NCI-H748 (cell line): ENCODE data around the gene TFDP1.

Experiments
- DNase-seq: peaks from one replicate; lab custom pipeline; 2025; ENCODE audit not compliant: unreplicated experiment; lab: John Stamatoyannopoulos, UW

TFDP1 gene

DNA sequence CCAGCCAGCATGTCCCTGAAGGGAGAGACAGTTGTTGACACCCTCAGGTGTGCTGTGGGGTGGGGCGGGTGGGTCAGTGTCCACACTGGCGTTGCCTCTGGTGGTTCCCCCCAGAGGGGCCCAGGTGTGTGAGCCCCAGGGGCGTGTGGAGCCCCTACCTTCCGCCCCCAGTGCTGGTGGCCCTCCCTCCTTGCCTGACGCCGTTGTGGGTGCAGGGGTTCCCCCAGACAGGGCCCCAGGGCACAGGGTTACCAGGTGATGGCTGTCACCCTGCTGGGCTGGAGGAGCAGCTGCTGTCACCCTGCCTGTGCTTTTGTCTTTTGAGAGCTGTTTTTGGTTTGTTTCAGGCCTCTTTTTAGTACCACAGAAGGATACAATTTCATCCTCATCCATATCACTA, 46.3 kb downstream of the TFDP1 start:
- DNase-seq: peak; percentile 71

DNA sequence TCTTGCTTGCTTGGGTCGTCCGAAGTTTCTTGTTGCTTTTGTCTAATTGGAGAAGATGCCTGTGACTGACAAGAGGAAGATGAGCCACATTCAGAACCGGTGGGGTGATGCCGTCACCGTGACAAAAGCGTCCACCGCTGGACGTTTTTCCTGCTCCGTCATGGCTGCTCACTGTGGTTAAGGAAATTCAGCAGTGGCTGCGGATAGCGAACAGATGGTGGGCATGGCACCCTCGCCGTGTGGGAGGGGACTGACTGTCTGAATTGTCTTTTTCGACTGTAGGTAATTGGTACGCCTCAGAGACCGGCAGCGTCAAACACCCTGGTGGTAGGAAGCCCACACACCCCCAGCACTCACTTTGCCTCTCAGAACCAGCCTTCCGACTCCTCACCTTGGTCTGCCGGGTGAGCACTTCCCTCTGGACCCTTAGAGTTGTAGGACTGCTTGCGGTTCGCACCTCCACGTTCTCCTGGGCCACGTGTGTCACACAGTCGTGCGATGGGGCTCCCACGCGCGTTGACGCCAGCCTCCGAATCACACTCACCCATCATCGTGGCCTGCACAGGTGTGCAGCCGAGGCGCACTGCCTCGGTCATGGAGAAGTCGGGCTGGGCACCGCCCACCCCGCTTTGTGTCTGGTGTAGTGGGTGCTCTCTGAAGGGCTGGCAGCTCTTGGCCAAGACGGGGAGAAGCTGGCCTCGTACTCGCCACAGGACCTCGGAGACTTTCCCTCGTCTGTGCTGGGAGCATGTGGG, 47.0 kb downstream of the TFDP1 start:
- DNase-seq: peak; percentile 81

DNA sequence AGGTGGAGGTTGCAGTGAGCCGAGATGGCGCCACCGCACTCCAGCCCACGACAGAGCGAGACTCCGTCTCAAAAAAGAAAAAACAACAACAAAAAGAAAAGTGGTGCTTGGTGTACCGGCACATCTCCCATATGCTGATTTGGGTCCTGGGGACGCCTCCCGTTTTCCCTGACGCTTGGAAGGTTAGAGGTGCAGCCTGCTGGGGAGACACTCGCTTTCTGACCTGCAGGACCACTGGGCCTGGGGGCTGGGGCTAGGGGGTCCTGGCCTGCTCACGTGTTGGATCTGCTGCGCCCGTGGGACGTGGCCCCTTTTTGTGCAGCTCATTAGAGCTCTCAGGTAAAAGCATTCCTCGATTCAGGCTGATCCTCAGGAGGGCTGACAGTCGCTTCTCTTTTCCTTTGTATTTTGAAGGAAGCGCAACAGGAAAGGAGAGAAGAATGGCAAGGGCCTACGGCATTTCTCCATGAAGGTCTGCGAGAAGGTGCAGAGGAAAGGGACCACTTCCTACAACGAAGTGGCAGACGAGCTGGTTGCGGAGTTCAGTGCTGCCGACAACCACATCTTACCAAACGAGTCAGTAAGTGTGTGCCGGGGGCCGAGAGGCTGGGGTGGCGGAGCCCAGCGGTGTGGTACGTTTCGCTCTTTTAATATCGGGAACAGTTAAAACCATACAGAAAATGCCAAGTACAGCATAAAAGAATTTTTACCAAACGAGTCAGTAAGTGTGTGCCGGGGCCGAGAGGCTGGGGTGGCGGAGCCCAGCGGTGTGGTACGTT, 48.3 kb downstream of the TFDP1 start:
- DNase-seq: no peak

DNA sequence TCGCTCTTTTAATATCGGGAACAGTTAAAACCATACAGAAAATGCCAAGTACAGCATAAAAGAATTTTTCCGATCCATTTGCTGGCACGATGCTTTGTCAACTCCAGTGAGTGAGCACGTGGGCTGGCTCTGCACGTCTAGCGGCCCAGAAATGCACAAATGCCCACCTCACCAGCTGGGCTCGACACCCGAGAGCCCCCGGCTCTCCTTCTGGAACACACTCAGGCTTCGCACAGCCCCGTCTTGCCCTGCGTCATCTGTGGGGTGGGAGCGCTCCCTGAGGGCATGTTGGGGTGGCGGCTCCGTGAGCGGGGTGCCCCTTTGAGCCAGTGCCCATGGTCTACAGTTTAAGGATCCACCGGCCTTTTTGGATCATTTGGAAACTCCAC, 48.9 kb downstream of the TFDP1 start:
- DNase-seq: no peak

DNA sequence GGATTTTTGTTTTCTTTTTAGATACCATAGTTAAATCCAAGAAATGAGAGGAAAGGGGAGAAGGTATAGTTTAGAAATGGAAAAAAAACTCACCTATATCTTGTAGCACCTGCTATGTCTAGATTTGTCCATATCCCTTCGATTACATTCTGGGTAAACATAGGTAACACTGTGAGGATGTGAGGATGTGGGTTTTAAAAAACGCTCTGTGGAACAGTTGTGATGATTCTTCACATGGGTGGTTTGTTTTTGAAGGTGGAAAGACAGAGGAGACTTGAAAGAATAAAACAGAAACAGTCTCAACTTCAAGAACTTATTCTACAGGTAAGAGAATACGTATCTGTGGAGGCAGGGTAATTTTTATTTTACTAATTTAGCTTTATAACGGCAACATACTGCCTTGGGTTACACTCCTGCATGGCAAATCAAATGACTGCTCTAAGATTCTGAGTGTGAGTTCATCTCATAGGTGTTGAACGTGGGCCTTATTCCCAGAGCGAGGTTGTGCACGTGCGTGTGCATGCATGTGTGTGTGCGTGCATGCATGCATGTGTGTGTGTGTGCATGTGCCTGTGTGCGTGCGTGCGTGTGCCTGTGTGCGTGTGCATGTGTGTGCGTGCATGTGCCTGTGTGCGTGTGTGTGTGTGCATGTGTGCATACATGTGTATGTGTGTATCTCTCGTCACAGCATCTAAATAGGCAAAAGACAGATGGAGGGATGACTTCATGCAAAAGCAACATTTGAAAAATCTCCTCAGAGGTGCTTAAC, 49.9 kb downstream of the TFDP1 start:
- DNase-seq: no peak

DNA sequence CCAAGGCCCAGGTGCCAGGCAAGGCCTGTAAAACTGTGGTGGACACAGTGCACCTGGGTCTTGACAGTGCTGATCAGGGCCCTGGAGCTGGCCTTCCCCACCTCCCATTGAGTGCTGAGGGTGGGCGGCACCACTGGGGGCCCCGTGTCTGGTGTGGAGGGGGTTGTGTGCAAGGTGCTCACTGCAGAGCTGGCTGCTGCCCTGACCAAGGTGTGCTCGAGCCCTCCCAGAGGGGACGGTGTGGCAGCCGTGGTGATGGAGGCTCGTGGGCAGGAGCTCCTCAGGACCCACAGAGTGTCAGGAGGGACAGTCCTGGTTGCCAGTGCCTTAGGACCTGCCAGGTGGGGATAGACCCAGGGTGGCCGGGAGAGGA, 50.5 kb downstream of the TFDP1 start:
- no peak for DNase-seq

DNA sequence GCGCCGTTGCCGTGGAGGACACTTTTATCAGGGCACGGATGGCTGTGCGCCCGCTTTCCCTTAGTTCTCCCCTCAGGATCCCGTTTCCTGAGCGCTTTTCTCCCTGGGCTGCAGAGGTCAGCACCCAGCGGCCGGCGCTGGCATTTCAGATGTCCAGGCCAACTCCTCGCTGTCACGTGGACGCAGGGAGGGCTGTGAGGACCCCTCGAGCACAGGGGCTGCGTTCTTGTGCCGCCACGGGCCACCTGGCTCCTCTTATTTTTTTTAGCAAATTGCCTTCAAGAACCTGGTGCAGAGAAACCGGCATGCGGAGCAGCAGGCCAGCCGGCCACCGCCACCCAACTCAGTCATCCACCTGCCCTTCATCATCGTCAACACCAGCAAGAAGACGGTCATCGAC, 51.2 kb downstream of the TFDP1 start:
- DNase-seq: no peak

DNA sequence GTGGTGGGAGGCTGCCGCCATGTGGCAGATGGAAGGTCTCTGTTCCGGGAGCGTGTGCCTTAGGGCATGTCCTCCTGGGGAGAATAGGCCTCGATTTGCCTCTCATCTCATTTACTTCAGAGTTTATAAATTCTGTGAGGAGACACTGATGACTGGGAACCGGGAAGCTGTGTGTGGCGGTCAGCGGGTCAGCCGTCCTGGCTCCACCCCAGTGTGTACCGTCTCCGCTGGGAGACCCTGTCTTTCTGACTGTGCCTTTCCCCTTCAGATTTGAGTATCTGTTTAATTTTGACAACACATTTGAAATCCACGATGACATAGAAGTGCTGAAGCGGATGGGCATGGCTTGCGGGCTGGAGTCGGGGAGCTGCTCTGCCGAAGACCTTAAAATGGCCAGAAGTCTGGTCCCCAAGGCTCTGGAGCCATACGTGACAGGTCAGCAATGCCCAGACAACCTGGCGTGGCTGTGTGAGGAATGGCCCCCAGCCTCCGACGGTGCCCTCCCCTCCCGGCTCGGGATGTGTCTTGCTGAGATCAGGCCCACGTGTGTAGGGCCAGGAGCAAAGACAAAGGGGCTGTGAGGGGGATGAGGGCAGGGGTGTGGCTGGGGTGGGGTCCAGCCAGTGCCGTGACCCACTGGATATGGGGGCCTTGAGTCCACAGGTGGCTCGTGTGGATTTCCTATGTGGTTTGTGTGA, 51.9 kb downstream of the TFDP1 start:
- no peak for DNase-seq

DNA sequence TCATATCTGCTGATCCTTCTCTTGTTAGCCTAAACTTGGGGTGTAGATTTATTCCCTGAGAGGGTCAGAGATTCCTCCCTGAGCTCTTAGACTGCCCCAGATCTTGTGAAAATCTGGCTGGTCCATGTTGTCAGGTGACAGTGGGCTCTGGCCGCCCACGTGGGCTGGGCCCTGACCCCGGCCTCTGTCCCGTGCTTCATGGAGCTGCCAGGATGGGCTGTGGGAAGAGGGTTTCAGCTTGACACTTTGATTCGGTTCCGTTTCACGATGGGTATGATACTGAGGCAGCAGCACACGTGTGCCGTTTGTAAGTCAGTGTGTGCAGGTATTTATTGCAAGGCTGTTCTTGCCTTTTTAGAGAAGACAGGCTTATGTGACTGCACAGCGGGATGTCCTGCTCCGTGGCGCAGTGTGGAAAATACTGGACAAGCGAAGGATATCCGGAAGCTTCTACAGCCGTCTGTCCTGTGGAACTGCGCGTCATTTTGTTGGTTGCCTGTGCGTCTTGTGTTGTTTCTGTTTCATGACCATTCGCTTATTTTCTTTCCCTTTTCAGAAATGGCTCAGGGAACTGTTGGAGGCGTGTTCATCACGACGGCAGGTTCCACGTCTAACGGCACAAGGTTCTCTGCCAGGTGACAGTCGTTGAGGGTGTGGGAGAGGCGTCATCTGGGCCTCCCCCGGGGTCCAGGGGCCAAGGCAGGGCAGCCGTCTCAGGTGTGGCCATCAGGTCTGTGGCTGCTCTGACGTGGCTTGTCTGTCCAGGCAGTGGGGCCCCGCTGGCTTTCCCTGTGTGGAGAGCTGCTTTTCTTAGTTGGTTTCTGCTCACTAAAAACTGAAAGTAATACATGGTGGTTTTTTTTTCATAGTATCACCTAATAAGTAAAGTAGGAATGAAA, 53.0 kb downstream of the TFDP1 start:
- DNase-seq: no peak

DNA sequence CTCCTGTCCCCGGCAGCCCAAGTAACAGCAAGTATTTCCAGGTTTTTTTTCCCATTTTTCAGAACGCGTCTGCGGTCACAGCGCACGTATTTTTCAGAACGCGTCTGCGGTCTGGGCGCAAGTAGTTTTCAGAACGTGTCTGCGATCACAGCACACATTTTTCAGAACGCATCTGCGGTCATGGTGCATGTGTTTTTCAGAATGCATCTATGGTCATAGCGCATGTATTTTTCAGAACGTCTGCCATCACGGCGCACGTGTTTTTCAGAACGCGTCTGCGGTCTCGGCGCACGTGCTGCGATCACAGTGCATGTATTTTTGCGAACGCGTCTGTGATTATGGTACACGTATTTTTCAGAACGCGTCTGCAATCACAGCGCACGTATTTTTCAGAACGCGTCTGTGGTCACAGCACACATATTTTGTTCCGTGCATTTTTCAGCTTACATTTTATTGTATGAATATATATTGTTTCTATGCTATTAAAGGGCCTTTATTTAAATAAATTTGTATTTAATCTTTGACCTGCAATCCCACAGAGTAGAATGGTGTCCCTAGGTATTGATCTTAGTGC, 53.7 kb downstream of the TFDP1 start:
- DNase-seq: no peak

DNA sequence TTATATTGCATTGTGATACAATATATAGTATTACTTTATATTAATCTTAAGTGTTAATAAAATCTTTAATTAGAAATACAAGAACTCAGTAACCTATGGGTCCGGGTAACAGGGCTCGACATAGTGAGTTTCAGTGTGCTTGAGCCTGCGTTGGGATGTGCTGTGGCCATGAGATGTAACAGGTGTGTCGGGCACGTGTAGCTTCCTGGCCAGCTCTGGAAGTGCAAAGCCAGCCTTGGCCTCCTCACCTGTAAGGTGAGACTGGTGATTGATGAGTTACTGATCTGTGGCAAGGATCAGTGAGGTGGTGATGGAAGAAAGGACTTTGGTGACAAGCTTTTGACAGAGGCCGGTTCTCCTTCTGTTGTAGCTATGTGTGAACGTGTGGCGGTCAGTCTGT, 54.3 kb downstream of the TFDP1 start:
- DNase-seq: no peak

DNA sequence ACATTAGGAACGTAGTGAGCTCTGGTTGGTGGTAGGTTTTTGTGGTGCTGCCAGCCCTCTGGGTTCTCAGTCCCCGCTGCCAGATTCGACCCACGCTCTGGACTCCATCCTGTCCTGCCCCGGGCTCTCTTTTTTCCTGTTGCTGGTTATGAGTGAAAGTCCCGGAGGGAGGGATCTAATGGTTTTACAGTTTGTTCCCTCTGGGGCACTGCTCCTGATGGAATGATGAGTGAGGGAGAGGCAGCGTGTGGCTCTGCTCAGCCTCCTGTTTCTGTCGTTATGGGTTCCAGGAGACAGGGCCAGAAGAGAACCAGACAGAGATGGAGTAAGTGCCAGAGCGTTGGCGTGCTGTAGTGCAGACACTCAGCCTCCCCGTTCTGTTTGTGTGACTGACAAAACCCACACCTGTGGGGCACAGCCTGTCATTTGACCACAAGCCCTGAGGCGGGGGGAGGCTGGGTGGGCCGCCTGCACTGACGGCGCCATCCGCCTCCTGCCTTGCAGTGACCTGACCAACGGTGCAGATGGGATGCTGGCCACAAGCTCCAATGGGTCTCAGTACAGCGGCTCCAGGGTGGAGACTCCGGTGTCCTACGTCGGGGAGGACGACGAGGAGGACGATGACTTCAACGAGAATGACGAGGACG, 55.2 kb downstream of the TFDP1 start:
- no peak for DNase-seq

DNA sequence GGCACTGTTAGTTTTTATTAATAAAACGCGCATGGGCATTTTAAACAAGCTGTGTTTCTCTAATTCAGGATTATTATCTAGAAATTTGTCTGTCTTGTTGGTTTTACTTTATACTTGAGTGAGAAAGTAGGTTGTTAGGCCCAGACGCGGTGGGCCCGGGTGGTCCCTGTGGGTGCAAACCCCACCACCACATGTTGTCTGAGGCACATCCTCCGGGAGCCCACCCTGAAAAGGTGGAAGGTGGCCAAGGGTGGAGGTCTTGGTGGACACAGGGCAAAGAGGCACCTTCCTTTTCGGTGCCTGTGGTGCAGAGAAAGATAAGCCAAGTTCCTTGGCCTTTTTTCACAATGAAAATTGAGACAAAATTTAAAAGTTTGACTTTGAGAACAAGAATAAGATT, 56.9 kb downstream of the TFDP1 start:
- no peak for DNase-seq

DNA sequence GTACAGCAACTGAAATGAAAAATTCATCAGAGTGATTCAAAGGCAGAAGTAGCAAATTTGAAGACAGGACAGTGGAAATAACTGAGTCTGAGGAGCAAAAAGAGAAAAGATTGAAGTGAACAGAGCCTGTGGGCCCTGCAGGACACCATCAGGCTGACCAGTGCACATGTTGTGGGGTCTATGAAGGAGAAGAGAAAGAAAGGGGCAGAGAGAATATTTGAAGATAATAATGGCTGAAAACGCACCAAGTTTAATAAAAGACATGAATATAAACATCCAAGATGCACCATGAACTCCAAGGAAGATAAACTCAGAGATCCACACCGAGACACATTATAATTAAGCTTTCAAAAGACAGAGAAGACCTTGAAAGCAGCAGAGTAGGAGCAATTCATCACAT, 58.0 kb downstream of the TFDP1 start:
- DNase-seq: no peak

DNA sequence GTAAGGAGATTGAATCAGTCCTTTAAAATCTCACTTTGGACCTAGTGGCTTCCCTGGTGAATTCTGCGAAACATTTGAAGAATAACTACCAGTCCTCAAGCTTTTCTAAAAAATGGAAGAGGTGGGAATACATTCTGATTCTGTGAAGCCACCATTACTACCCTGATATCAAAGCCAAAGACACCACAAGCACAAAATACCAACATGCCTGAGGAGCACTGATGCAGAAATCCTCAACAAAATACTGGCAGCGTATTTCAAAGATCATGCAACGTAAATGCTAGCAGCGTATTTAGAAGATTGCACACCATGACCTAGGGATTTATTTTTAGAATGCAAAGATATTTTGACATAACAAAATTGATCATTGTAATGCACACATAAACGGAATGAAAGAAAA, 59.0 kb downstream of the TFDP1 start:
- no peak for DNase-seq

DNA sequence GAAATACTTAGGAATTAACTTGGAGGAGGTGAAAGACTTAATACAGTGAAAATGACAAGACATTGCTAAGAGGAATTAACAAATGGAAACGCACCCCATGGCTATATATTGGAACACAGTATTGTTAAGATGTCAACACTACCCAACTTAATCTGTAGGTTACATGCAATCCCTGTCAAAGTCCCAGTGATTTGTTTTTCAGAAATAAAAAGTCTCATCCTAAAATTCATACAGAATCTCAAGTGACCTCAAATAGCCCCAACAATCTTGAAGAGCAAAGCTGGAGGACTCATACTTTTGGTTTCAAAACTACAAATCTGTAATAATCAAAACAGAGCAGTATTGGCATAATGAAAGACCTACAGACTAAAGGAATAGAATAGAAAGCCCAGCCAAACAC, 60.2 kb downstream of the TFDP1 start:
- DNase-seq: no peak

DNA sequence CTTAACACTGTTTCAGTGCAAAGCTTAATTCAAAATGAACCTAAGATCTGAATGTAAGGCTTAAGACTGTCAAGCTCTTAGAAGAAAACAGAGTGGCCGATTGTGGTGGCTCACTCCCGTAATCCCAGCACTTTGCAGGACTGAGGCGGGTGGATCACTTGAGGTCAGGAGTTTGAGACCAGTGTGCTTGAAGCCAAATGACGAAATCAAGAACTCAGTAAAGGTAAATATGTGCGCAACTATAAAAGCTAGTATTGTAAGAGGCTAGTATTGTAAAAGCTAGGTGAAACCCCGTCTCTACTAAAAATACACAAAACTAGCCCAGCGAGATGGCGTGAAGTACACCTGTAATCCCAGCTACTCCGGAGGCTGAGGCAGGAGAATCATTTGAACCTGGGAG, 60.8 kb downstream of the TFDP1 start:
- no peak for DNase-seq

DNA sequence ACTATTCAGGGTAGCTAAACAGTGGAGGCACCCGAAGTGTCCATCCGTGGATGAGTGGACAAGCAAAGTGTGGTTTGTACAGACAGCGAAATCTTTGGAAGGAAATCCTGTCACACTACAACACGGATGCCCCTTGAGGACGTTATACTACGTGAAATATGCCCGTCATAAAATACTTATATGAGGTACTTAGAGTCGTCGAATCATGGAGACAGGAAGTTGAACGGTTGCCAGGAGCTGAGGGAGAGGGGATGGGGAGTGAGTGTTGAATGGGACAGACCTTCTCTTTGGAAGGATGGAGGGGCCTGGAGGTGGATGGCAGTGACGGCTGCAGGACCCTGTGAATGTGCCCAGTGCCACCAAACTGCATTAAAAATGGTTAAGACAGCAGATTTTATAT, 61.8 kb downstream of the TFDP1 start:
- peak; percentile 28 for DNase-seq

DNA sequence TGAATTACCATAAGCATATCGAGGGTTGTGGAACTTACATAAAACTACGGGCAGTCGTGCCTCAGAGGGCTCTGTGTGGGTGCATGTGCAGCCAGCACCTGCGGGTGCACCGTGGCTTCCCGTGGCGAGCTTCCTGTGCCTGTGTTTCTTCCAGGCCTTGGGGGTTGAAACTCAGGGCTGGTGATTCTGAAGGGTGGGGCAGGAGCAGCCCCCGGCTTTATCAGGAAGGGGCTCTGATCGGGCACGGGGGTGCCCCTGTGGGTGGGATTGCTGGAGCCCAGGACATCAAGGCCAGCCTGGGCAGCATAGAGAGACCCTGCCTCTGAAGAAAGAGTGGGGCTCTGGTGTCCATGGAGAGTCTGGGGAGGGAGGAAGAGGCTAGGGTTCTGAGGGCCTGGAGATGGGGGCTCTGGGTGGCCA, 62.4 kb downstream of the TFDP1 start:
- no peak for DNase-seq
